NCI-H187 (cell line): Measurements from ENCODE around the gene RSPH1.

Experiments used
- DNase-seq, 2 experiments: peaks; one replicate each; lab custom pipeline; 2025; lab: John Stamatoyannopoulos, UW

RSPH1 gene

DNA sequence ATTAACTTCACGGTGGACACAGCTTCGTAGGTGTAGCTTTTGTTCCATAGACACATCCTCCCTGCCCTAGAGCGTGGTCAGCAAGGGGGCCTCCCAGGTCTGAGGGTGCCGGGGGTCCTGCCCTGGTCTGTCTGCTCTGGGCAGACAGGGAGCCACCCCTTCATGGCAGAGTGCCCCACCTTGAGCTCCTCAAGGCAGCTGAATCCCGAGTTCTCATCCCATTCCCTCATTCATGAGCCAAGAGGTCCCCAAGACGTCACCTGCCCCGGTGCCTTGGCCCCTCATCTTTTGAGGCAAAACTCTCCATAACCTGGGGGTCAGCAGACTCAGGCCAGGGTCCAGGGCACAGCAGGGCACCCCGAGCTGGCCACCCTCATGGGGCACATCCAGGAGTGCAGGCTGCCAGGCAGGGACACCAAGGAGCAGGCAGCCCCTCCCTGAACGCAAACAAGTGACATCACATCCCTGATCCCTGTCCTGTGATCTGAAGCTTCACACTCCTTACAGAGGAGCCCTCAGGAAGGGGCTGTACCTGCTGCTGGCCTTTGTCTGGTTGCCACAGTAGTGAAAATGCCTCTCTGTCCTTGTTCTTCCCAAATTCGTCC, 69.0 kb downstream of the RSPH1 start:
- DNase-seq = no peak

- DNase-seq = no peak
Measured at GRCh38 chr21:42426424-42426823, 69.6 kb downstream of the RSPH1 start.

DNA sequence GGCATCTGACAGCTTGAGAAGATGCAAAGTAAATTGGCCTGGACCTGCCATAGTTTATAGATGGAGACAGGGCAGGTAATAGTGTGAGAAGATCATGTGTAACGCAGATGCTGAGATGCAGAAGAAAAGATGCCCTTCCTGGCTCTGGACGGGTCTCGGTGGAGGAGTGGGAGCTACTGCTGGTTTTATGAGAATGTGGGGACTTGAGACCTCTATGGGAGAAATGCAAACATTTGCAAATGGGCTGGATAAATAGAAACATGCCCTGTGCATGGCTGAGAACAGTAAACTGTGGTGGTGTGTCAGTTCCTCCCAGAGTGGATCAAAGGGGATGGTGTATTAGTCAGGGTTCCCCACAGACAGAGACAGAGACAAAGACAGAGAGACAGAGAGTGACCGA, 70.4 kb downstream of the RSPH1 start:
- no peak for DNase-seq

- no peak for DNase-seq
Measured at GRCh38 chr21:42424914-42425541, 71.0 kb downstream of the RSPH1 start.

DNA sequence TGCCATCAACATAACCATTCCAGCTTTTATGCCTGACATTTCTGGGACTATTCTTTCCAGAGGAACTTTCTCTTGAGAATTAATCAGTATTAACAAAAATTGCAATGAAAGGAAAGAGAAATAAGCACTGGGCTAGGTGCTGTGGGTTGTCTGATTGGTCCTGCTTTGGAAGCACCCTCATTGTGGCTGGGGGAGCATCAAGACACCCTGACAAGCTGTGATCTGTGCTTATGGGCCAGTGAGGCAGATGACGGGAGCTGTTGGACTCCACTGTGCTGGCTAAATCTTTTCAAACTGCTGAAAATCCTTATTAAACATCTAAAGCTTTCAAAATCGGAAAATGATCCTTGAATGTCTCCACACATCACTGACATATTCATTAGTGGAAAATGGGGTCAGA, 72.3 kb downstream of the RSPH1 start:
- no peak for DNase-seq

DNA sequence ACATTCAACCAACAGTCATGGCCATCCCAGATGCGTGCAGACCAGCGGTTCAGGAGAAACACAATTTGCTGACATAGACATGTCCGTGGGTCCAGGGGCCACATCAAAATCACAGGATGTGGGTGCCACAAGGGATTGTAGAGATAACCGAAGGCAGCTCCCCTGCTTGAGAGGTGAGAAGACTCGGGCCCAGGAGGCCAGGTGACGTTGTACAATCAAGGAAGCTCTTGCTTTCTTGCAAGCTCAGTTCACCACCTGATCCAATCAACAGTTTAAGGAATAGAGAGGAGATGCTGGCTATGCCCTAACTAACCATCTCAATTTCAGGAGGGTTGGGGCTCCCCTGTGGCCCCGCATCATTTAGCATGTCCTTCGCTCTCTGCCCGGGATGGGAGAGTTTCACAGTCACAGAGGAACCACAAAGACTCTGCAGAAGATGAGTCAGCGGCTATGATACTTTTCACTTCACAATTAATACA, 72.8 kb downstream of the RSPH1 start:
- no peak for DNase-seq
